GM19395 (cell line): ENCODE measurements around the gene DNMBP.
A peak's percentile ranks its signal among the peaks of the same experiment; 100 is the strongest.
"Not testable (repeated sequence)": the region's sequence is repeated elsewhere in the genome, so short reads cannot be mapped to it uniquely, and the experiment has no call there.

Source experiments
- ATAC-seq: cut with Tn5 transposase; IDR thresholded peaks from one replicate; pipeline ENCODE4 v1.9.1; 2021; ENCODE audit warnings: mild to moderate bottlenecking, moderate library complexity; ENCODE audit not compliant: unreplicated experiment

Gene DNMBP

DNA sequence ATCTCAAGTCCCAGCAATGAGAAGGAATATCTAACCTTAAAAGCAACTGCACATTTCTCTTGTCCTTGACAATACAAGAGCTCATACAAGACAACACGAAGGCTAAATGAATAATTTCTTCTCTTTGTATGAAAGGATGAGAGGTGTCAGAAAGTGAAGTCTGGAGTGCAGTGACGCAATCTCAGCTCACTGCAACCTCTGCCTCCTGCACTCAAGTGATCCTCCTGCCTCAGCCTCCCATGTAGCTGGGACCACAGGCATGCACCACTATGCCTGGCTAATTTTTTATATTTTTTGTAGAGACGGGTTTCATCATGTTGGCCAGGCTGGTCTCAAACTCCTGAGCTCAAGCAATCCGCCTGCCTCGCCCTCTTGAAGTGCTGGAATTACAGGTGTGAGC is 24.1 kb downstream of the DNMBP start:
- not testable (repeated sequence) for ATAC-seq

DNA sequence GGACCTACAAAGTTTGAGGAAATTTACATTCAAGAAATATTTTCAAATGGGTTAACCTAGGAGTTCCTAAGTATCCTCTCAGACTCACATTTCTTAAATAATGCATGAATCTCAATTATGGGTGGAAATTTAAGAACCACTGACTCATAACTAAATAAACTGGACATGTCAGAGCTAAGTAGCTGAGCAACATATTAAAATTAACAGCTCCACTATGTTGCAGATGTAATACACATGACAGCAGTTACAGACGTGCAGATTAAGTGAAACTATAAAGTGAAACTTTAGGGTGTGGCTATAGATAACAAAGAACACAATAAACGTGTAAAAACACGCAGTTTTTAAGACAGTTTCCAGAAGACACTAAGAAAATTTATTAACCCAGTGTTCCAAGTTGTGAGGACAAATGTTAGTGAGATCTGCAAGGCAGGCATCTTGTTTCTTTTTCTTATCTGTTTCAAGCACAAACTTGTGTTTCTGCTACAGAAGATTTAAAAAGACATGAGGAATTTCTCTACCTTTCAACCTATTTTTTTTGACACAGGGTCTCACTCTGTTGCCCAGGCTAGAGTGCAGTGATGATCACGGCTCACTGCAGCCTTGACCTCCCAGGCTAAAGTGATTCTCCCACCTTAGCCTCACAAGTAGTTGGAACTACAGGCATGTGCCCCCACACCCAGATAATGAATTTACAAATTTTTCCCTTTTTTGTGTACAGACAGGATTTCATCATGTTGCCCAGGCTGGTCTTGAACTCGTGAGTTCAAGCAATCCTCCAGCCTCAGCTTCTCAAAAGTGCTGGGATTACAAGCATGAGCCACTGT is 25.3 kb downstream of the DNMBP start:
- peak; percentile 71 for ATAC-seq

- ATAC-seq: no peak
Measured at GRCh38 chr10:99983280-99983988, 26.3 kb downstream of the DNMBP start.

DNA sequence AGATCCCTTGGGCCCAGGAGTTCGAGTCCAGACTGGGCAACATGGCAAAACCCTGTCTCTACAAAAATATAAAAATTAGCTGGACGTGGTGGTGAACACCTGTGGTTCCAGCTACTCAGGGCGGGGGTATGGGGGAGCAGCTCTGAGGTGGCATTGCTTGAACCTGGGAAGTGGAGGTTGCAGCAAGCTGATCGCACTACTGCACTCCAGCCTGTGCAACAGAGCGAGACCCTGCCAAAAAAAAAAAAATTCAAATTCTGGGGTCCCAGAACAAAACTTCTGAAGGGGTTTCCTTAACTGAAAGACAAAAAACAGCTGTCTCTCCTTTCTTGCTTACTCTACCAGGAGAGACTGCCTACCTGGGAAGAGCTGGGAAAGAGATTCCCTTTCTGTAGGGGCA is 27.0 kb downstream of the DNMBP start:
- ATAC-seq: no peak

DNA sequence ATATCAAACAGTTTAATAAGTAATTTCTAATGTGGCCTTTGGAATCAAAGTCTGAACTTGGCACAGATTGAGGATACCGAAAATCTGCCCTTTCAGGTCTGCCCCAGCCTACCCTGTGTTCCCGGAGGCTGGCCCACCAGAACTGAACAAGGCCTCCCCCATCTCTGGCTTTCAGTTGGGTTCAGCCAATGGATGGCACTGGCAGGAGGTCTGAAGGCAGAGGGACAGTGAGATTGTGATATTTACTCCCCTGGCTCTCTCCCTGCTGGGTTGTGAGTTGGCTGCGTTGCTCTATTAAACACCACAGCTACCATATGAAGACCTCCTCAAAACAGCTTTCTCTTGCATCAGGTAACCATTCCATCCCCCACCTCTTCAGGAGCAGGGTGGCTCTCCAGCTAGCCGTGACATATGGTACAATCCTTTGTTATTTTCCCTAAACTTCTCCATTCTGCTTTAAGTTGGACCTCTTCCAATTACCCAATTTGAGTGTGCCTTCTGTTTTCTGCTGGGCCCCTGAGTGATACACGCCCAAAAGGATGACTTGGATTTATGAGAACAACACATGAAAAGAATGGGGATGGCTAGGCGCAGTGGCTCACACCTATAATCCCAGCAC is 28.1 kb downstream of the DNMBP start:
- ATAC-seq: no peak

GRCh38 chr10:99979066-99979685 is 30.6 kb downstream of the DNMBP start:
- no peak for ATAC-seq

DNA sequence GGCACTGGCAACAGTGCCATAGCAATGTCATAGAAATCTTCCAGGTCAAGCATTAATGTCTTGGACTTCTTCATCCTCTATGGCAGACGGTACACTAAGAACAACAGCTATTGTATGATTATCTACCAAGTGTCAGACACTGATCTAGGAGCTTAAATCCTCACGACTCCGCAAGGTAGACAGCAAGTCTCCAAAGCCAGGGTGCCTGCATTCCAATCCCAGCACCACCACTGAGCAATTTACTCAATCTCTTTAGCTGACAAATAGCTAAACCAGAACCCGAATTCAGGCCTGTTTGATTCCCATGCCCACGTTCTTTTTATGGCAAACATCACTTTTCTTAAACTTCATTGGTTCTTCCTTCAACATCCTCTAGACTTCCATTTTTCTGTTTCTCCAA is 31.8 kb downstream of the DNMBP start:
- no peak for ATAC-seq

- ATAC-seq: no peak
Measured at GRCh38 chr10:99976886-99977665, 32.7 kb downstream of the DNMBP start.

- ATAC-seq: no peak
Measured at GRCh38 chr10:99975942-99976809, 33.6 kb downstream of the DNMBP start.

DNA sequence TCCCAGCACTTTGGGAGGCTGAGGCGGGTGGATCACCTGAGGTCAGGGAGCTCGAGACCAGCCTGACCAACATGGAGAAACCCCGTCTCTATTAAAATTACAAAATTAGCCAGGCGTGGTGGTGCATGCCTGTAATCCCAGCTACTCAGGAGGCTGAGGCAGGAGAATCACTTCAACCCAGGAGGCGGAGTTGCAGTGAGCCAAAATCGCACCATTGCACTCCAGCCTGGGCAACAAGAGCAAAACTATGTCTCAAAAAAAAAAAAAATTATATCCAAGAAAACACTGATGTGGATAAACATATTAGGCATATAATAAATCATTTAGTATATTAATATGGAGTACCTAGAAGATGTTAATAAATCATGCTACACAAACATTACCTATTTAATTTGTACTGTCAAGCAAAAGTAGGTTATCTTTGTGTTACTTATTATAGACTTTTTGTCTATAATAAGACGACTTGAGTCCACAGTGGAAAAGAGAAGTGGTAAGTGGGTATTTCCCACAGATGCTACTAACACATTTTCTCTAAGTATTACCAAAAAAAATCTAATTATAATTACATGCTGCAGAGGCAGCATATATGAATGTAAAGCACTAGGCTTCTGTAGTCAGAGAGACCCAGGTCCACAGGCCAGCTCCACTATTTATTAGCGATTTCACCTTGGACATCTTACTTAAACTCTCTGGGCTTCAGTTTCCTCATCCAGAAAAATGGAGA is 34.5 kb downstream of the DNMBP start:
- ATAC-seq: peak; percentile 57

GRCh38 chr10:99973190-99973589 is 36.6 kb downstream of the DNMBP start:
- ATAC-seq: no peak

- ATAC-seq: no peak
Measured at GRCh38 chr10:99967961-99968360, 41.8 kb downstream of the DNMBP start.

- no peak for ATAC-seq
Measured at GRCh38 chr10:99966306-99966705, 43.4 kb downstream of the DNMBP start.

- ATAC-seq: no peak
Measured at GRCh38 chr10:99965700-99966099, 44.0 kb downstream of the DNMBP start.

- no peak for ATAC-seq
Measured at GRCh38 chr10:99964791-99965190, 45.0 kb downstream of the DNMBP start.

GRCh38 chr10:99963467-99964165 is 46.1 kb downstream of the DNMBP start:
- not testable (repeated sequence) for ATAC-seq

DNA sequence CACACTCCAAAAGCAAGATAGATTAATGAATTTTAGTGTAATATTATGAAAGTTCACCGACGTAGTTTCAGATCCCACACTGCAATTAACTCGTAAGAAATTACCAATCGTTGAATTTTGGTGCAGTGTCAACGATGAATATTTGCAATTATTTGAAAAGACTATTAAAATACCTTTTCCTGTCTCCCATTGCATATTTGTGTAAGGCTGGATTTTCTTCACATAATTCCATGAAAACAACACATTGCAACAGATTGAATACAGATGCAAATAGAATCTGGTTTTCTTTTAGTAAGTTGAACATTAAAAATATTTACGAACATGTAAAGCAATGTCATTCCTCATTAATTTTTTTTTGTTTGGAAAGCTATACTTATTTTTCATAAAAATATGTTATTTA is 50.9 kb downstream of the DNMBP start:
- no peak for ATAC-seq

DNA sequence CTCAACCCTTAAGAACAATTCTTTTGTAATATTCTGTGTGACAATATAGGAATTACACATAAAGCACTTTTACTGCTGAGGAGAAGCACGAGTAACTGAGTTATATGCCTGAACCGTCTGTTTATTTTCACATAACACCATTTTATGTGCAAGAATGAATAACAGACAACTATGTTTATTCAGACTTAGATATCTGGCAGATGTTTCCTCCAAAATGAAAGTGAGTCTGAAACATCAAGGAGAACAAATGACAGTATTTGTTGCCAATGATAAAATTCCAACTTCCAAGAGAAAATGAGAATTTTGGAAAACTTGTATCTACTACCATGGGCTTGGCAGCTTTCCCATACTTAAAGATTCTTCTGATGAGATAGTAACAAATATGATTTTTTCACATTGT is 51.4 kb downstream of the DNMBP start:
- no peak for ATAC-seq
